Panc1 (cell line): Measurements from ENCODE around the gene CRYBG1. TPM values are rescaled to one million over a fixed set of nuclear protein-coding genes. Genes with fewer than 3 reads are reported as not detected.

Experiments
- ATAC-seq: fragments of 200-7000 bp; cut with Tn5 transposase; 2 replicates; pipeline ENCODE4 v1.9.1; 2020; ENCODE audit warnings: mild to moderate bottlenecking, moderate library complexity
- BruUV-seq: library from RNA; stranded (reverse); fragments of 400-500 nt; replicated peaks from 2 replicates; lab custom pipeline; 2021; lab: Mats Ljungman, UMichigan
- CTCF ChIA-PET: fragments of 300-600 bp; sonication (Branson Sonifier 250); formaldehyde crosslinking; loops from one replicate; lab custom pipeline; 2022; ENCODE audit warnings: antibody characterized with exemption; lab: Charles Lee
- POLR2A ChIA-PET: fragments of 300-600 bp; sonication (Branson Sonifier 250); formaldehyde crosslinking; loops from one replicate; lab custom pipeline; 2022; ENCODE audit warnings: antibody characterized with exemption; lab: Charles Lee
- DNase-seq: peaks from one replicate; pipeline ENCODE4 v3.0.0-alpha.2; 2010; ENCODE audit warnings: low read depth, low spot score
- H3K27ac ChIP-seq: 2 replicates; pipeline ENCODE4 v1.5.1; 2011; ENCODE audit warnings: mild to moderate bottlenecking, low read length, inconsistent platforms
- H3K27me3 ChIP-seq: fragments of 200-500 bp; sonication (Bioruptor generic); 2 replicates; pipeline ENCODE4 v1.6.0; 2014; ENCODE audit warnings: low read length, inconsistent platforms; ENCODE audit not compliant: control insufficient read depth, insufficient read depth
- H3K36me3 ChIP-seq: fragments of 200-500 bp; sonication (Bioruptor generic); 2 replicates; pipeline ENCODE4 v1.5.1; 2014; ENCODE audit warnings: inconsistent platforms, mild to moderate bottlenecking, low read length, moderate library complexity; ENCODE audit not compliant: control insufficient read depth, insufficient read depth
- H3K4me1 ChIP-seq: 2 replicates; pipeline ENCODE4 v1.5.1; 2011; ENCODE audit warnings: inconsistent platforms, mild to moderate bottlenecking, low read length, moderate library complexity; ENCODE audit not compliant: control insufficient read depth, insufficient read depth
- H3K4me3 ChIP-seq, 2 experiments: 2 replicates each; pipeline ENCODE4 v1.5.1; 2011 to 2012; ENCODE audit warnings: low read depth in 2 of 2, low read length in 2 of 2, mild to moderate bottlenecking in 2 of 2, inconsistent platforms in 1 of 2, moderate library complexity in 1 of 2
- H3K9me3 ChIP-seq: fragments of 200-500 bp; sonication (Bioruptor generic); 2 replicates; pipeline ENCODE4 v1.5.1; 2014; ENCODE audit warnings: low read depth, mild to moderate bottlenecking, inconsistent platforms, low read length, moderate library complexity; ENCODE audit not compliant: control insufficient read depth, insufficient read depth
- CTCF ChIP-seq: fragments of 450-650 bp; IDR thresholded peaks from 2 replicates; pipeline ENCODE4 v1.5.1; 2017; ENCODE audit warnings: mild to moderate bottlenecking
- POLR2AphosphoS5 ChIP-seq: IDR thresholded peaks from 2 replicates; pipeline ENCODE4 v1.6.1; 2012; ENCODE audit warnings: mild to moderate bottlenecking, low read depth, low read length, moderate library complexity
- REST ChIP-seq, 2 experiments: IDR thresholded peaks; 2 replicates each; pipeline ENCODE4 v1.6.1; 2011 to 2012; ENCODE audit warnings: low read depth in 2 of 2, control low read depth in 1 of 2, low read length in 1 of 2, mild to moderate bottlenecking in 1 of 2, moderate library complexity in 1 of 2; ENCODE audit not compliant: insufficient read depth in 1 of 2
- SIN3A ChIP-seq: IDR thresholded peaks from 2 replicates; pipeline ENCODE4 v1.6.1; 2012; ENCODE audit warnings: low read depth, mild to moderate bottlenecking, low read length, moderate library complexity, borderline replicate concordance; ENCODE audit not compliant: insufficient read depth
- TCF7L2 ChIP-seq: IDR thresholded peaks from 2 replicates; pipeline ENCODE4 v1.6.1; 2011; ENCODE audit warnings: mild to moderate bottlenecking, low read depth, low read length, inconsistent platforms
- in situ Hi-C: cut with HindIII; loops from 2 replicates; pipeline ENCODE4 v1.10.0; 2016; ENCODE audit warnings: low sequenced_read_pairs, low pct_unique_long_range_greater_than_20kb
- intact Hi-C: fragments of 100-400 bp; cut with micrococcal nuclease; formaldehyde crosslinking; loops from one replicate; pipeline ENCODE4 v1.10.0; 2022; ENCODE audit not compliant: unreplicated experiment
- total RNA-seq: library from RNA; stranded (reverse); gene quantifications from one replicate; pipeline ENCODE4 v1.2.1, GENCODE V29; 2021; ENCODE audit not compliant: unreplicated experiment

CRYBG1 gene
- total RNA-seq, 1 experiment from 2014 or later: 32.3 TPM

- BruUV-seq: no TSS peak
- ATAC-seq (no peak), DNase-seq (no peak)
- Histone ChIP-seq H3K27me3 (no peaks in the 10 kb centered on the region), H3K27ac (no peak overlapping the region), H3K36me3 (peaks cover 20% of the 10 kb centered on the region), H3K4me3 (no peak overlapping the region), H3K9me3 (no peaks in the 10 kb centered on the region), H3K4me1 (peaks cover 20% of the 10 kb centered on the region)
- in situ Hi-C loops: no loop called here
- CTCF ChIA-PET: no interaction called here
- intact Hi-C loops: no loop called here
- no peak for TF ChIP-seq REST (IDR thresholded peaks at IDR 0.05; ENCODE audit: insufficient read depth in 1 of 2, low read depth in 2 of 2, low read length in 1 of 2)
- no peak for TF ChIP-seq SIN3A
- TF ChIP-seq TCF7L2: no peak
- TF ChIP-seq POLR2AphosphoS5: no peak
- TF ChIP-seq CTCF: no peak
- POLR2A ChIA-PET: interaction anchor here (0.6 kb wide), 1 partner anchor 25 kb away, joined by 7 read pairs; no protein-coding TSS in a partner anchor
Observed at GRCh38 chr6:106530502-106530901, 170.0 kb downstream of the CRYBG1 start.

GRCh38 chr6:106533054-106533453, 172.5 kb downstream of the CRYBG1 start:
- no peak overlapping the region for H3K27ac ChIP-seq
- in situ Hi-C loops: no loop called here
- TF ChIP-seq POLR2AphosphoS5 (no peak), TCF7L2 (no peak), REST (IDR thresholded peaks at IDR 0.05; ENCODE audit: insufficient read depth in 1 of 2, low read depth in 2 of 2, low read length in 1 of 2) (no peak), SIN3A (no peak), CTCF (no peak)
- H3K27me3 ChIP-seq: no peaks in the 10 kb centered on the region
- no peaks in the 10 kb centered on the region for H3K9me3 ChIP-seq
- BruUV-seq: no TSS peak
- no peak; the same call in 1 of the 2 replicates for ATAC-seq
- ChIA-PET CTCF (no interaction called here), POLR2A (no interaction called here)
- no peak overlapping the region for H3K4me3 ChIP-seq
- DNase-seq: no peak
- H3K4me1 ChIP-seq: peaks cover 5% of the 10 kb centered on the region
- H3K36me3 ChIP-seq: peaks cover 17% of the 10 kb centered on the region
- intact Hi-C loops: no loop called here
